GM11168 (cell line): ENCODE data around the gene SYPL2.

Experiments used
- in situ Hi-C: fragments of 300-500 bp; cut with MboI; formaldehyde crosslinking; loops from one replicate; pipeline ENCODE4 v1.12.0; 2022; ENCODE audit warnings: low sequenced_read_pairs; ENCODE audit not compliant: unreplicated experiment

The SYPL2 gene

GRCh38 chr1:109508873-109509175 is 42.5 kb downstream of the SYPL2 start:
- in situ Hi-C loops: no loop called here

DNA sequence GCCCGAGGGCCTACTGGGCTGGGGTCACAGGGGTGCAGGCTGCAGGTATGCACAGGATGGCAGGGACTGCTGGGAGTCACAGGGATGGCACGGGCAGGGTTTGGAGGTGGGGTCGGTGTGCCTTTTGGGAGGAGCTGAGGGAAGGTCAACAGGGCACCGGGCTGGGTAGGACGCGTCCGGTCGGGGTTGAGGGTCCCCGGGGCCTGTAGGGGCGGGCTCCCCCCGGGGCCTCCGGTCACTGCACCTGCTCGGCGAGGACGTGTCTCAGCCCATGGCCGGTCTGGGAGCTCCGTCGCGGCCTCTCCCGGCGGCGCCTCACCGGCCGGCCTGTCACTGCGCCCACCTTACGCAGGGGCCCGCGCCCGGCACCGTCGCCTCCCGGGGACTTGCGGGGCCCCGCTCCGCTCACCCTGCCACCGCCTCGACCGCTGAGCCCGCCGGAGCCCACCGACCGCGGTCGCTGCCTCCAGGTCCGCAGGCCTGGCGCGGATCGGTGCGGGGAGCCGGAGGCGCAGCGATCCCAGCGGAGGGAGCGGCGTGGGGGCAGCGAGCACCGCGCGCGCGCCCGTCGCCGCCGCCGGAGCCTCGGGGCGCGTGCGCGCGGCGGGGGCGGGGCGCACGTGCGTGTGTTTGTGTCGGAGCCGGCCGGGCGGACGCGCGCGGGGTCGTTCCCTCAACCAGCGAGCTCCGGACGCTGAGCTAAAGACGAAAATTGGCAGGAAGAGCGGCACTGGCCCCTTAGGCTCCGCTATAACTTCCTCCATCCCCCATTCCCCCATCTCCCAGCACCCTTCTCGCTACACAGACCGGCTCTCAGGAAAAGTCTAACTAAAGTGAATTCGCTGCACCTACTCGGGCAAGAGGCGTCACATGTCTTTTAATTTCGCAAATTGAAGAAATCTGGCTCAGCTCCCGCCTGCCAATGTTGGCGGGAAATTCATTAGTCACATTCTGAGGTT is 43.1 kb downstream of the SYPL2 start, which contains the start of gene AMIGO1:
Gene AMIGO1, minus strand, starts transcription at position 552 of the 959 bp plus-strand sequence. CDS start 815 bp downstream, outside the sequence.
- in situ Hi-C loops: no loop called here

GRCh38 chr1:109513110-109513710 is 46.9 kb downstream of the SYPL2 start:
- in situ Hi-C loops: no loop called here

- in situ Hi-C loops: no loop called here
These were observed 48.5 kb downstream of the SYPL2 start for GRCh38 chr1:109514846-109515245.

- in situ Hi-C loops: no loop called here
These were observed 50.5 kb downstream of the SYPL2 start for GRCh38 chr1:109516872-109517271.

GRCh38 chr1:109517337-109517736 is 51.0 kb downstream of the SYPL2 start:
- in situ Hi-C loops: no loop called here

DNA sequence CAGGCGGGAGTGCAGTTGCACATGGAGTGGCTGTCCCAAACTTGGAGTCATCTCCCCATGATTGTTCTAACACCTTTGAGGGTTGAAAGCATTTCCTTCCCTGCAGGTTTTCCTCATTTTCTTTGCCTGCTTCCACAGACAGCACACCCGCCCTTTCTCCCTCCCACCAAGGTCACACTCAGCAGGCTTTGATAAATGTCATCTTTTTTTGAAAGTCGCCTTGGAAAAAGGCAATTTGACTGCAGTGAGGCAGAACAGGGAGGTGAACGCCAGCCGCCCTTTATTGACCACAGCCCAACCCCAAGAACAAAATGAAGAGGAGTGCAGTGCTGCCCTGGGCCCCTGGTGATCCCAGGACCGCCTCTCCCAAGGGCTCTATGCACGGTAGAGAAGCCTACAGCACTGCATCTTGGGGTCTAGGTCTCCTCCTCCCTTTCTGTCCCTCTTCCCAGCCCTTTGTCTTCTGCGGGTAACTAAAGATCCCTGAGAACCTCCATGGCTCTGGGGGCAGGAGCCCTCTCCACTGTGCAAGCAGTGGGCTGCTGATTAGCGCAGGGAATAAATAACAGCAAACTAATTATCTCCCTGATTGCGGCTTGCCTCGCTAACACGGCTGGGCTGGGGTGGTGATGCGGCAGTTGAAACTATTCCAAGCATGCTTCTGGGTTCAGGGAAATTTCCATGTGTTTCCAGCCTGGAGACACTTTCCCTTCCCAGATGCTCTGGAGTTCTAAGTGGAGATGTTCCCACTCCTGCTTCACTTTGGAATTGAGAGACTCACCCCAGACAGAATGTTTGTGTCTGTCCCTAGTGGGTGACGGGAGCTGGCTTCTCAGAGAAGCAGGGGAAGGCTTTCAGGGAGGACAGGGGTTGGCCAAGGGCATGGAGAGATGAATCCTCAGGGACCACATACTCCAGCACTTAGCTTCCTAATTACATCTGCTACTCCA is 54.9 kb downstream of the SYPL2 start:
- in situ Hi-C loops: no loop called here

DNA sequence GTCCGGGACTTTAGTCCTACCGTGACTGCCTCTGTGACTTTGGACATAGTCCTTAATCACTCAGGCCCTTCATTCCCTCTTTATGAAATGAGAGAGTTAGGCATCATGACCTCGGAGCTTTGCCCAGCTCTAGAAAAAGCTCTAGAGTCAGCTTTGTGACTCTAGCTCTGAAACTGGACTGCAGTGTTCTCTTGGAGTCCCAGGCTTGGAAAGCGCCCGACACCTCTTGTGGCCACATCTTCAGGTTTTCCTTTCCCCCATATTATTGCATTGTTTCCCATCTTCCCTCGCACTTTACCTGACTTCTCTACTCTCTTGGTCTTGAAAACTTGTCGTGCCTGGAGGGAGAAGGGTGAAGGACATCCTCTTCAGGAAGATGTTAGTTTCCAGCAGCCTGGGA is 55.7 kb downstream of the SYPL2 start:
- in situ Hi-C loops: no loop called here

DNA sequence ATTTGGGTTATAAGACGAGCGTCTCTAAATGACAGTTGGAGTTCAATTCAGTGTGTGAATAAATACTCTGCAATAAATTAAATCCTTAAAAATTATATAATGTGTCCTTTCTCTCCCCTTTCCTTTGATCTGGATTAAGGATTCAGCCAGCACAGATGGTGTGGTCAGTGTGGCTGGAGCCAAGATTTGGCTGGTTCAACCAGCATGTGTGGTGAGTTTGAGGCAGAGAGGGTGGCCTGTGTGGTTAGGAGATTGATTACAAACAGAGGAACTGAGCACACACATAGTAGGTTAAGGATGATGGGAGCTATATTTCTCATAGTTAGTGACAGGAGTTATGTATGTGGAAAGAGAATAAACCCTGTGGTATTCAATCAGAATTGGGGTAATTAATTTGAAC is 57.4 kb downstream of the SYPL2 start:
- in situ Hi-C loops: no loop called here

DNA sequence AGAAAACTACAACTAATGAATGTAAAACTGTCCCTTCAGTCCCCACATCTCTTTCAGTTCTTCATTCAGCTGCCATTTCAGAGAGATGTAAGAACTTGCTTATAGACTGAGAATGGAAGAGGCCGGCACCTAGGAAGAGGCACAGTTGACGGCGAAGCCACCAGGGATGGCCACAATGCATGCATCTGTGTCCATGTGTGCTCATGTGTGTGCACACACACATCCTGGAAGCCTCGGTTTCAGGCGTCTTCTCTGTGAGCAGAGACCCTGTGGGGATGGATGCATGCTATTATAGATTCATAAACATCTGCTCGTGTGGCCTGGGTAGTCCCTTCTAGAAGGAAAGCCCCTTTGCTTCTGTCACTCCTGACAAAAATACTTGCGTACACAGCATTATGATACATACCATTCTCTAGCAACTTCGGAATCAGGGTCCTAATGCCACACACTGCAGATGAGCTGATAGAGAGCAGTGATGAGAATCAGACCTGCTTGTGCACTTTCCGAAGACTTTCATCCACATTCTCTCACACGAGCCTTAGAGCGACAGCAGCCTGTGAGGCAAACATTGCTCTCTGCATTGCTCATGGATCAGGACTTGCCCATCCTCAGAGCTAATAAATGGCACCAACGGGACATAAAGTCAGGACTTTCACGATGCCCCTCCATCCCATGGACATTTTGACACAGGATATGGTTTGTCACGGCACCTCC is 60.9 kb downstream of the SYPL2 start:
- in situ Hi-C loops: no loop called here

- in situ Hi-C loops: no loop called here
These were observed 61.7 kb downstream of the SYPL2 start for GRCh38 chr1:109527846-109528695.

GRCh38 chr1:109528712-109529111 is 62.4 kb downstream of the SYPL2 start:
- in situ Hi-C loops: no loop called here

- in situ Hi-C loops: loop anchor here (5.0 kb wide), 1 partner anchor 33 kb away; no protein-coding TSS in a partner anchor
These were observed 63.6 kb downstream of the SYPL2 start for GRCh38 chr1:109529881-109530456.

DNA sequence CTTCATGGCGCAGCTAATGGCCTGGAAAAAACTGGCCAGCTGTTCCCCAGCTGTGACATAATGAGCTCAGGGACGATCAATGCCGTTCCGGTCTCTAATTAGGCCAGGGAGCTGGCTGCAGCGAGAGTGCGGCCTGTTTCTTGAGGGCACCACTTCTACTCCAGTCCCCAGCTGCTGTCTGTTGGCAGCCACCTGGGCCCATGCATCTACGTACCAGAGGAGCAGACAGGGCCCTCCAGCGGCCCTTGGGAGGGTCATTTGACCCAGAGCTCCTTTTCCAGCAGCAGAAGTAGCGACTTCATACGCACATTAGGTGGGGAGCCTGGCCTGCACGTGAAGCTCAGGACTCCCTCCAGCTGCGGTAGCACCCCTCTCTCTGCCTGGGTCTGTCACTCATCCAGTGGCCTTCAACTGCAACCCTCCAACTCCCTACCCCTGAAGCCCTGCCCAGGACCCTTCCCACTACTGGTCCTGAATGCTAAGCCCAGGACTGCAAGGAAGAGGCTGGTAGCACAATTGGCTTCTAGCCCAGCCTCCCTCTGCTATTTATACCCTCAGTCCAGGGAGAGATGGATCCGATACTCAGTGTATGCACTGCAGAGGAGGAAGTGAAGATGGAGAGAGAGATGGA is 64.2 kb downstream of the SYPL2 start:
- in situ Hi-C loops: loop anchor here (5.0 kb wide), 1 partner anchor 33 kb away; no protein-coding TSS in a partner anchor

- in situ Hi-C loops: loop anchor here (5.0 kb wide), 1 partner anchor 34 kb away; no protein-coding TSS in a partner anchor
These were observed 65.0 kb downstream of the SYPL2 start for GRCh38 chr1:109531380-109531779.
